ENCODE data around the gene FAM131C.
"Not testable (repeated sequence)": the region's sequence is repeated elsewhere in the genome, so short reads cannot be mapped to it uniquely, and the experiment has no call there.

FAM131C gene

GRCh38 chr1:16058394-16059120 is 14.9 kb downstream of the FAM131C start:
- DNase-seq (ENCODE audit: low read depth) = not testable (repeated sequence)

GRCh38 chr1:16057314-16057915 is 16.0 kb downstream of the FAM131C start:
- not testable (repeated sequence) for DNase-seq (ENCODE audit: low read depth)

- DNase-seq (ENCODE audit: low read depth) = not testable (repeated sequence)
These were observed 16.9 kb downstream of the FAM131C start for GRCh38 chr1:16056521-16056912.

GRCh38 chr1:16055613-16056520 is 17.6 kb downstream of the FAM131C start:
- DNase-seq (ENCODE audit: low read depth) = peak; percentile 75

GRCh38 chr1:16054598-16055540 is 18.6 kb downstream of the FAM131C start:
- no peak for DNase-seq (ENCODE audit: low read depth)

GRCh38 chr1:16053781-16054502 is 19.5 kb downstream of the FAM131C start:
- DNase-seq (ENCODE audit: low read depth) = no peak

GRCh38 chr1:16051949-16052348 is 21.5 kb downstream of the FAM131C start:
- not testable (repeated sequence) for DNase-seq (ENCODE audit: low read depth)

- DNase-seq (ENCODE audit: low read depth) = no peak
These were observed 22.4 kb downstream of the FAM131C start for GRCh38 chr1:16051039-16051438.

GRCh38 chr1:16050328-16050727 is 23.1 kb downstream of the FAM131C start:
- DNase-seq (ENCODE audit: low read depth) = no peak

- peak; percentile 14 for DNase-seq (ENCODE audit: low read depth)
These were observed 24.8 kb downstream of the FAM131C start for GRCh38 chr1:16048573-16049189.

- DNase-seq (ENCODE audit: low read depth) = no peak
These were observed 25.5 kb downstream of the FAM131C start for GRCh38 chr1:16047791-16048475.

- DNase-seq (ENCODE audit: low read depth) = no peak
These were observed 26.6 kb downstream of the FAM131C start for GRCh38 chr1:16046842-16047241.

GRCh38 chr1:16043950-16044349 is 29.5 kb downstream of the FAM131C start:
- no peak for DNase-seq (ENCODE audit: low read depth)

GRCh38 chr1:16043521-16043920 is 29.9 kb downstream of the FAM131C start, which contains the start of gene CLCNKB:
TSS of gene CLCNKB (plus strand) at chr1:16043782. CDS start at chr1:16044493, 711 bp downstream.
- DNase-seq (ENCODE audit: low read depth) = no peak

GRCh38 chr1:16042654-16043053 is 30.8 kb downstream of the FAM131C start:
- DNase-seq (ENCODE audit: low read depth) = not testable (repeated sequence)

- no peak for DNase-seq (ENCODE audit: low read depth)
These were observed 31.4 kb downstream of the FAM131C start for GRCh38 chr1:16042096-16042495.

- no peak for DNase-seq (ENCODE audit: low read depth)
These were observed 32.3 kb downstream of the FAM131C start for GRCh38 chr1:16041200-16041599.

- DNase-seq (ENCODE audit: low read depth) = not testable (repeated sequence)
These were observed 33.6 kb downstream of the FAM131C start for GRCh38 chr1:16039871-16040270.

- no peak for DNase-seq (ENCODE audit: low read depth)
These were observed 34.9 kb downstream of the FAM131C start for GRCh38 chr1:16038620-16038912.

- DNase-seq (ENCODE audit: low read depth) = not testable (repeated sequence)
These were observed 37.0 kb downstream of the FAM131C start for GRCh38 chr1:16036461-16036860.
